Gastroesophageal sphincter (tissue), 4 donors: ENCODE results near the gene DMBX1. TPM values are rescaled to one million over a fixed set of nuclear protein-coding genes. Genes with fewer than 3 reads are reported as not detected.
A peak's percentile ranks its signal among the peaks of the same experiment; 100 is the strongest.

Experiments
- ATAC-seq: fragments of 150-250 bp; one replicate; pipeline ENCODE4 v1.9.1; 2016; ENCODE audit warnings: mild to moderate bottlenecking, moderate library complexity
- H3K27ac ChIP-seq, 4 donors: fragments of 200-600 bp; sonication (generic) in 3 of 4; 1 replicate in 3 of 4; 2 replicates in 1 of 4; pipeline ENCODE4 v1.5.1; 2016 to 2019
- H3K27me3 ChIP-seq: fragments of 200-600 bp; sonication (generic); one replicate; pipeline ENCODE4 v1.5.1; 2019
- H3K36me3 ChIP-seq, 2 donors: fragments of 200-600 bp; sonication (generic); one replicate each; pipeline ENCODE4 v1.5.1; 2019; ENCODE audit warnings: control low read depth in 1 of 2
- H3K4me1 ChIP-seq, 3 donors: fragments of 200-600 bp; sonication (generic); 1 replicate in 2 of 3; 2 replicates in 1 of 3; pipeline ENCODE4 v1.5.1; 2016 to 2019; ENCODE audit warnings: control low read depth in 2 of 3
- H3K4me3 ChIP-seq, 2 donors: fragments of 200-600 bp; sonication (generic); one replicate each; pipeline ENCODE4 v1.5.1; 2019; ENCODE audit warnings: mild to moderate bottlenecking in 1 of 2, moderate library complexity in 1 of 2
- H3K9me3 ChIP-seq, 3 donors: fragments of 200-600 bp; sonication (generic); one replicate each; pipeline ENCODE4 v1.5.1; 2017 to 2019; ENCODE audit warnings: control low read depth in 2 of 3
- EP300 ChIP-seq: sonication (generic); formaldehyde crosslinking; IDR thresholded peaks from one replicate; pipeline ENCODE4 v1.6.1; 2017; ENCODE audit warnings: antibody characterized with exemption, mild to moderate bottlenecking
- POLR2A ChIP-seq, 2 donors: fragments of 450-650 bp; IDR thresholded peaks; one replicate each; pipeline ENCODE4 v1.6.1; 2017; ENCODE audit warnings: antibody characterized with exemption in 2 of 2, mild to moderate bottlenecking in 2 of 2, moderate library complexity in 1 of 2
- POLR2AphosphoS5 ChIP-seq: sonication (generic); formaldehyde crosslinking; IDR thresholded peaks from one replicate; pipeline ENCODE4 v1.6.1; 2017; ENCODE audit warnings: antibody characterized with exemption
- WGBS, 2 donors: methylation state at CpG; one replicate each; pipeline ENCODE4 v1.1.5; 2018; ENCODE audit warnings: low coverage in 1 of 2; 5-methylcytosine and 5-hydroxymethylcytosine counted together
- total RNA-seq, 4 donors: library from RNA; depleted of rRNA; stranded (reverse); fragments of >200 nt; gene quantifications; one replicate each; pipeline ENCODE4 v1.1.0, GENCODE V29; 2016
- TF ChIP-seq, protein P1 (sequence below), 4 experiments: fragments of 200-600 bp in 2 of 4; fragments of 450-650 bp in 2 of 4; sonication (generic) in 1 of 4; IDR thresholded peaks; one replicate each; pipeline ENCODE4 v1.5.1; 2017 to 2019; ENCODE audit warnings: antibody characterized with exemption in 4 of 4, mild to moderate bottlenecking in 2 of 4, moderate library complexity in 2 of 4

DMBX1 gene
- total RNA-seq, 4 donors from 2014 or later = not detected

DNA sequence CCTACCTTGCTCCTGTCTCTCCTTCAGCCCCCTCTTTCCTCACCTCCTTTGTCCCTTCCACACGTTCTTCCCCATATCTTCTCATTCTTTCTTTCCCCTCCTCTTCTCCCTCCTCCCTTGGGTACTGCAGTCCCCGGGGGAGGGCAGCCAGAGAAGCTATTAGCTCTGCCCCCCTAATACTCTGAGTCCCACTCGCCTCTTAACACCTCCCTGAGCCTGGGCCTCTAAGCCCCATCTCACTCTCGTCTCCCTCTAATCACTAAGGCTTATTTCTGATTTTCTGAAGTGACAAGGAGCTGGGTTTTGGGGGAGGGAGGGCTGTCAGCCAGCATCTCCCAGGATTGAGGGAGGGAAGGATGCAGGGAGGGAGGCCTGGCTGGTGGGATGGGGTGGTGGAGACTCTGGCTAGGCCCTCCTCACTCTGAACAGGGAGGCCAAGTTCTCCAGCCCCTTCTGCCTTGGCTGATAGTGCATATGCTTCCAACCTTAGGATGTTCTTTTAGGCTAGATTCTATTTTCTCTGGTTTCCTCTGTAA is 25.6 kb upstream of the DMBX1 start:
- Histone ChIP-seq H3K36me3 (no peaks in the 10 kb centered on the region), H3K4me3 (no peak overlapping the region), H3K9me3 (no peaks in the 10 kb centered on the region), H3K27me3 (peaks cover 6% of the 10 kb centered on the region), H3K4me1 (peaks cover 0 to 18% (median 7%) of the 10 kb centered on the region in 3 donors), H3K27ac (no peak overlapping the region)
- ATAC-seq = no peak
- WGBS, 2 donors = 45 to 70% methylated on average over 1 to 4 of the region's 4 CpGs
- no peak for TF ChIP-seq EP300
- TF ChIP-seq, protein P1, sequence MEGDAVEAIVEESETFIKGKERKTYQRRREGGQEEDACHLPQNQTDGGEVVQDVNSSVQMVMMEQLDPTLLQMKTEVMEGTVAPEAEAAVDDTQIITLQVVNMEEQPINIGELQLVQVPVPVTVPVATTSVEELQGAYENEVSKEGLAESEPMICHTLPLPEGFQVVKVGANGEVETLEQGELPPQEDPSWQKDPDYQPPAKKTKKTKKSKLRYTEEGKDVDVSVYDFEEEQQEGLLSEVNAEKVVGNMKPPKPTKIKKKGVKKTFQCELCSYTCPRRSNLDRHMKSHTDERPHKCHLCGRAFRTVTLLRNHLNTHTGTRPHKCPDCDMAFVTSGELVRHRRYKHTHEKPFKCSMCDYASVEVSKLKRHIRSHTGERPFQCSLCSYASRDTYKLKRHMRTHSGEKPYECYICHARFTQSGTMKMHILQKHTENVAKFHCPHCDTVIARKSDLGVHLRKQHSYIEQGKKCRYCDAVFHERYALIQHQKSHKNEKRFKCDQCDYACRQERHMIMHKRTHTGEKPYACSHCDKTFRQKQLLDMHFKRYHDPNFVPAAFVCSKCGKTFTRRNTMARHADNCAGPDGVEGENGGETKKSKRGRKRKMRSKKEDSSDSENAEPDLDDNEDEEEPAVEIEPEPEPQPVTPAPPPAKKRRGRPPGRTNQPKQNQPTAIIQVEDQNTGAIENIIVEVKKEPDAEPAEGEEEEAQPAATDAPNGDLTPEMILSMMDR (IDR thresholded peaks at IDR 0.05) = no peak
- no peak for TF ChIP-seq POLR2AphosphoS5
- TF ChIP-seq POLR2A (IDR thresholded peaks at IDR 0.05) = no peak

DNA sequence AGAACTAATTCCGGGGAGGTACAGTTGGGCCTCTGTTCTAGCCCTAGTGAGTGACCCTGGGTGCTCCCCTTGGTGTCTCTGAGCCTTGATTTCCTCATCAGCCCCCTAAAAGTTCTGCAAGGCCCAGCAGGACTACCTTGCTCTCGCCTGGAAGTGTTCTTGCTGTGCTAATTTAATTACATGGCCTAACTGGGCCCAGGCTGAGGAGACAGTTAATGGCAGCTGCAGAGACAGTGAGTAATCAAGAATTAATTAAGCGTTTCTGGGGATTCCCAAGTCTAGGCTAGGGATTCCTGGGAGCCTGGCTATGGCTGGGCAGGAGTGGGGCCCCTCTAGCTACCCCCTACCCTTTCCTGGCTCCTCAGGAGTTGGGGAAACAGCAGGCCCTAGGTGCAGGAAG is 24.7 kb upstream of the DMBX1 start:
- ATAC-seq = no peak
- no peak overlapping the region for H3K4me3 ChIP-seq
- H3K27ac ChIP-seq = no peak overlapping the region
- WGBS, 2 donors = 71 to 100% methylated on average over 1 to 2 of the region's 3 CpGs
- H3K27me3 ChIP-seq = peaks cover 14% of the 10 kb centered on the region
- H3K9me3 ChIP-seq = no peaks in the 10 kb centered on the region
- no peaks in the 10 kb centered on the region for H3K36me3 ChIP-seq
- H3K4me1 ChIP-seq = peaks cover 0 to 18% (median 7%) of the 10 kb centered on the region in 3 donors
- TF ChIP-seq, protein P1 (IDR thresholded peaks at IDR 0.05) = no peak
- TF ChIP-seq POLR2AphosphoS5 = no peak
- TF ChIP-seq EP300 = no peak
- no peak for TF ChIP-seq POLR2A (IDR thresholded peaks at IDR 0.05)

DNA sequence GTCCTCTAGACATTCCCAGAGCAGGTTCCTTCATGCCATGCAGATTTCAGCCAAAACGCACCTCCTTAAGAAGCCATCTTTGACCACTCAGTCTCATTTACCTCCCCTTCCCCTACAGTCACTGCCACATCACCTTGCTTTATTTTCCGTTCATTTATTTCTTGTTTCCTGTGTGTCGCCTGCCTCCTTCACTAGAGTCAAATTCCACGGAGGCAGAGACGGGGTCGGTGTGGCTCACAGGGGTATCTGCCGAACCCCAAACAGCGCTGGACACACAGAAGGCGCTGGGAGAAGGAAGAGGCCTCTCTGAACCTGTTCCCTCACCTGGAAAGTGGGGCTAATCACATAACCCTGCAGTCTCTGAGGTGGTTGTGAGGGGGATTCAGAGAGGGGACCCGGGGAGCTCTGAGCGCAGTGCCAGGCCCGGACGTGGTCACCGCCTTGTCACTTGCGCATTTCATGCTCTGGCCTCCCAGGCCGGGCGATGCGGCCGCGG is 23.6 kb upstream of the DMBX1 start:
- 26 to 38% methylated on average over 5 to 9 of the region's 20 CpGs for whole genome bisulfite sequencing, 2 donors
- ATAC-seq = no peak
- peaks cover 0 to 18% (median 7%) of the 10 kb centered on the region in 3 donors for H3K4me1 ChIP-seq
- TF ChIP-seq EP300 (no peak), POLR2A (IDR thresholded peaks at IDR 0.05) (no peak), POLR2AphosphoS5 (no peak)
- TF ChIP-seq, protein P1 (IDR thresholded peaks at IDR 0.05) = no peak
- H3K27me3 ChIP-seq = peaks cover 20% of the 10 kb centered on the region
- no peaks in the 10 kb centered on the region for H3K9me3 ChIP-seq
- peak overlapping the region; percentile 50 to 68 for H3K4me3 ChIP-seq
- peak overlapping the region in 3 of 4 donors; percentile 40 to 75 (median 50) for H3K27ac ChIP-seq
- H3K36me3 ChIP-seq = no peaks in the 10 kb centered on the region

DNA sequence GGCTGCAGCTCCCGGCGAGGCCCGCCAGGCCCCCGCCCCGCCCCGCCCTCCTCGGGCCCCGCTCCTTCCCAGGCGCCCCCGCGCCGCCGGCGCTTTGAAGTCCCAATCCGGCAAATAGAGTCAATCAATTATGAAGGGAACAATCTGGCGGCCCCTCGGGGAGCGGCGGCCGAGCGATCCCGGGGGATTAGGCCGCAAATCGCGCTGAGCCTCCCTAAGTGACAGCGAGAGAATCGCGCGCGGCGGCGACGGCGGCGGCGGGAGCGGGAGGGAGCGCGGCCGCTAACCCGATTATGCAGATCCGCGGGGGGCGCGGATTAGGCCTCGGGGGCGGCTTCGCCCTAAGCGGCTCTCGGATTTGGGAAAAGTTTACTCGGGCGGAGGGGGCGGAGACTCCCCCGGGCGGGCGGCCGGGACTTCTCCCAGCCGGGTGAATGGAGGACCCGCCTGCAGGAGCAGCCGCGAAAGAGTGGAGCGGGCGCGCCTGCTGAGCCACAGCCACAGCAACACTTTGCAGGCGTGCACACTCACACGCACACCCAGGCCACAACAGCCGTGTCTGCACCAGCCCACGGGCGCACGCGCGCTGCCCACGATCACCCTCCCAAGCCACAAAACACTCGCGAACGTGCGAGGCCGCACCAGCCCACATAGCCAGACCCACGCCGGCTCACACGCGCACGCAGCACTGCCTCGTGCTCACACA is 23.0 kb upstream of the DMBX1 start:
- peak overlapping the region in 3 of 4 donors; percentile 40 to 75 (median 50) for H3K27ac ChIP-seq
- H3K36me3 ChIP-seq = no peaks in the 10 kb centered on the region
- peaks cover 0 to 18% (median 7%) of the 10 kb centered on the region in 3 donors for H3K4me1 ChIP-seq
- ATAC-seq = peak; percentile 56
- H3K27me3 ChIP-seq = peaks cover 23% of the 10 kb centered on the region
- TF ChIP-seq POLR2AphosphoS5 = no peak
- TF ChIP-seq, protein P1 (IDR thresholded peaks at IDR 0.05) = no peak
- TF ChIP-seq POLR2A (IDR thresholded peaks at IDR 0.05) = no peak
- no peak for TF ChIP-seq EP300
- H3K9me3 ChIP-seq = no peaks in the 10 kb centered on the region
- H3K4me3 ChIP-seq = peak overlapping the region; percentile 50 to 68
- 0% methylated on average over 4 of the region's 84 CpGs; no CpG with 5 or more reads in 1 of the 2 donors for WGBS, 2 donors

DNA sequence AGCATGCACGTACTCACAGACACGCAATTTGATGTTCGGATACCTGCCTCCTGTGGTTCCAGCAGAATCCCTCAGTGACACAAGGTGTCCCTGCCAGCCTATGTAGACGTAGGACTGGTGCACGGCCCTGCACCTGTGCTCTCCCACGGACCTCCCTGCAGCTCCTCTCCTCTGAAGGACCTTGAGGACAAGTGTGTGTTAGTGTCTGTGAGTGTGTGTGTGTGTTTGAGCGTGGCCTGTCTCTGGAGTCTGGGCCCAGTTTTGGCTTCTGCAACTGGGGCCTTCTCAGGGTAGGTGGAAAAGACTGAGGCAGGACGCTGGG is 22.5 kb upstream of the DMBX1 start:
- ATAC-seq = no peak
- peaks cover 23% of the 10 kb centered on the region for H3K27me3 ChIP-seq

More for the DNA sequence above, 22.5 kb upstream of the DMBX1 start:
- 0% methylated on average over 1 of the region's 8 CpGs; no CpG with 5 or more reads in 1 of the 2 donors for WGBS, 2 donors
- no peaks in the 10 kb centered on the region for H3K36me3 ChIP-seq
- no peak for TF ChIP-seq EP300
- no peak for TF ChIP-seq POLR2AphosphoS5
- no peak for TF ChIP-seq POLR2A (IDR thresholded peaks at IDR 0.05)
- TF ChIP-seq, protein P1 (IDR thresholded peaks at IDR 0.05) = no peak
- H3K4me1 ChIP-seq = peaks cover 0 to 18% (median 7%) of the 10 kb centered on the region in 3 donors
- peak overlapping the region in 1 of 4 donors; percentile 75 for H3K27ac ChIP-seq
- H3K9me3 ChIP-seq = no peaks in the 10 kb centered on the region
- peak overlapping the region; percentile 50 to 68 for H3K4me3 ChIP-seq
